CD4-positive, alpha-beta T cell (primary cell): Measurements from ENCODE around the gene MET. TPM values are rescaled to one million over a fixed set of nuclear protein-coding genes. Genes with fewer than 3 reads are reported as not detected.

Source experiments
- ATAC-seq: fragments of 200-7000 bp; cut with Tn5 transposase; one replicate; pipeline ENCODE4 v1.10.0; 2022; ENCODE audit warnings: mild to moderate bottlenecking; ENCODE audit not compliant: poor library complexity
- CTCF ChIA-PET: fragments of 350-600 bp; sonication (Branson Sonifier 250); formaldehyde crosslinking; loops from one replicate; lab custom pipeline; 2021; ENCODE audit warnings: antibody characterized with exemption, inconsistent platforms; lab: Charles Lee
- POLR2A ChIA-PET: fragments of 350-600 bp; sonication (Branson Sonifier 250); formaldehyde crosslinking; loops from one replicate; lab custom pipeline; 2021; ENCODE audit warnings: antibody characterized with exemption, inconsistent platforms; lab: Charles Lee
- DNase-seq, 14 experiments: peaks; one replicate each; pipeline ENCODE4 v3.0.0-alpha.2; 2013 to 2020; ENCODE audit warnings: mixed read lengths in 2 of 14
- H3K27ac ChIP-seq, 2 donors: one replicate each; pipeline versions ENCODE4 v1.5.1 to v1.7.0; 2013; ENCODE audit warnings: low read length in 2 of 2, low read depth in 1 of 2, mild to moderate bottlenecking in 1 of 2
- H3K27me3 ChIP-seq, 2 experiments: 1 replicate in 1 of 2; 2 replicates in 1 of 2; pipeline versions ENCODE4 v1.6.1 to v1.7.0; 2013; ENCODE audit warnings: low read length in 2 of 2, control low read depth in 1 of 2, mild to moderate bottlenecking in 1 of 2, moderate library complexity in 1 of 2; ENCODE audit not compliant: insufficient read depth in 2 of 2, control insufficient read depth in 1 of 2
- H3K36me3 ChIP-seq: one replicate; pipeline ENCODE4 v1.6.1; 2013; ENCODE audit warnings: low read length, control low read depth; ENCODE audit not compliant: insufficient read depth
- H3K4me1 ChIP-seq: one replicate; pipeline ENCODE4 v1.6.1; 2013; ENCODE audit warnings: low read length, control low read depth; ENCODE audit not compliant: insufficient read depth
- H3K4me3 ChIP-seq: one replicate; pipeline ENCODE4 v1.5.1; 2013; ENCODE audit warnings: mild to moderate bottlenecking, low read length, moderate library complexity
- H3K9me3 ChIP-seq, 2 experiments: 1 replicate in 1 of 2; 2 replicates in 1 of 2; pipeline versions ENCODE4 v1.6.1 to v1.7.0; 2013; ENCODE audit warnings: low read length in 2 of 2, mild to moderate bottlenecking in 2 of 2, control low read depth in 1 of 2, moderate library complexity in 1 of 2; ENCODE audit not compliant: control insufficient read depth in 1 of 2, insufficient read depth in 1 of 2
- H3K27ac Mint-ChIP-seq: one replicate; pipeline ENCODE4 v1.8.0; 2020; ENCODE audit warnings: mixed read lengths
- H3K27me3 Mint-ChIP-seq: one replicate; pipeline ENCODE4 v1.8.0; 2021; ENCODE audit warnings: mixed read lengths
- H3K36me3 Mint-ChIP-seq: one replicate; pipeline ENCODE4 v1.8.0; 2021; ENCODE audit warnings: low read depth, mixed read lengths
- H3K4me1 Mint-ChIP-seq: one replicate; pipeline ENCODE4 v1.8.0; 2021; ENCODE audit warnings: low read depth, mixed read lengths
- H3K4me3 Mint-ChIP-seq: one replicate; pipeline ENCODE4 v1.8.0; 2020; ENCODE audit warnings: mild to moderate bottlenecking, mixed read lengths
- H3K9me3 Mint-ChIP-seq: one replicate; pipeline ENCODE4 v1.8.0; 2020; ENCODE audit warnings: mixed read lengths
- intact Hi-C, 2 experiments: fragments of 100-400 bp; cut with DNase I in 1 of 2; cut with micrococcal nuclease in 1 of 2; formaldehyde crosslinking; loops; one replicate each; pipeline versions ENCODE4 v1.15.1 to v1.9.0; 2023 to 2025; cut with DNase I, micrococcal nuclease
- total RNA-seq, 174 experiments: library from RNA in 2 of 174; stranded (reverse) in 2 of 174; gene quantifications; one replicate each; pipeline ENCODE4 v1.2.3 and lab custom pipeline; 2021 to 2026
- TF ChIP-seq, protein P1 (sequence below): fragments of 200-600 bp; IDR thresholded peaks from one replicate; pipeline ENCODE4 v1.8.0; 2022; ENCODE audit warnings: antibody characterized with exemption, mild to moderate bottlenecking

Gene MET
- total RNA-seq, 2 experiments from 2014 or later: 0.14 TPM; not detected in 1

GRCh38 chr7:116683786-116684185 lies 11.8 kb downstream of the MET start:
- H3K4me3 Mint-ChIP-seq: no peak overlapping the region

DNA sequence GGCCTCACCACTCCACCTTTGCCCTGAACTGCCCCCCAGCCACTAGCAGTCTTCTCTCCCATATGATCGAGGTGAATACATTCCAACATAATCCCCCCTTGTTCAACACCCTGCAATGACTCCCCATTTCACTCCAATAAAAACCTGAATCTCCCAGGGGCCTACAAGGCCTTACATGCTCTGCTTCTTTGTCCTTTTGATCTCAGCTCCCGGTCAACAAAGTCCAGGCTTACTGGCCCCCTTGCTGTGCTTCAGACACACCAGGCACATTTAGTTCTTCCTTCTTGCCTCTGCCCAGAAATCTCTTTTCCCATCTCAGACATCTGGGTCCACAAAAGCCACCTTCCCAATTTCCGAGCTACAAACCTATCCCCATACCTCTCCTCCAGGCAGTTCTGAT lies 14.0 kb downstream of the MET start:
- Mint-ChIP-seq H3K4me1 (no peaks in the 10 kb centered on the region), H3K9me3 (no peaks in the 10 kb centered on the region), H3K4me3 (no peak overlapping the region), H3K27ac (no peak overlapping the region), H3K27me3 (peaks cover 40% of the 10 kb centered on the region), H3K36me3 (no peaks in the 10 kb centered on the region)
- Histone ChIP-seq H3K36me3 (no peaks in the 10 kb centered on the region), H3K4me1 (no peaks in the 10 kb centered on the region), H3K4me3 (no peak overlapping the region), H3K27me3 (peaks cover 0 to 6% of the 10 kb centered on the region in 2 experiments), H3K9me3 (no peaks in the 10 kb centered on the region), H3K27ac (no peak overlapping the region)
- TF ChIP-seq, protein P1, sequence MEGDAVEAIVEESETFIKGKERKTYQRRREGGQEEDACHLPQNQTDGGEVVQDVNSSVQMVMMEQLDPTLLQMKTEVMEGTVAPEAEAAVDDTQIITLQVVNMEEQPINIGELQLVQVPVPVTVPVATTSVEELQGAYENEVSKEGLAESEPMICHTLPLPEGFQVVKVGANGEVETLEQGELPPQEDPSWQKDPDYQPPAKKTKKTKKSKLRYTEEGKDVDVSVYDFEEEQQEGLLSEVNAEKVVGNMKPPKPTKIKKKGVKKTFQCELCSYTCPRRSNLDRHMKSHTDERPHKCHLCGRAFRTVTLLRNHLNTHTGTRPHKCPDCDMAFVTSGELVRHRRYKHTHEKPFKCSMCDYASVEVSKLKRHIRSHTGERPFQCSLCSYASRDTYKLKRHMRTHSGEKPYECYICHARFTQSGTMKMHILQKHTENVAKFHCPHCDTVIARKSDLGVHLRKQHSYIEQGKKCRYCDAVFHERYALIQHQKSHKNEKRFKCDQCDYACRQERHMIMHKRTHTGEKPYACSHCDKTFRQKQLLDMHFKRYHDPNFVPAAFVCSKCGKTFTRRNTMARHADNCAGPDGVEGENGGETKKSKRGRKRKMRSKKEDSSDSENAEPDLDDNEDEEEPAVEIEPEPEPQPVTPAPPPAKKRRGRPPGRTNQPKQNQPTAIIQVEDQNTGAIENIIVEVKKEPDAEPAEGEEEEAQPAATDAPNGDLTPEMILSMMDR: no peak
- intact Hi-C loops: no loop called here
- no peak for ATAC-seq
- no peak for DNase-seq
- ChIA-PET CTCF (no interaction called here), POLR2A (no interaction called here)

More at GRCh38 chr7:116683786-116684185, 11.8 kb downstream of the MET start:
- H3K36me3 ChIP-seq: no peaks in the 10 kb centered on the region
- intact Hi-C loops: no loop called here
- H3K9me3 ChIP-seq: no peaks in the 10 kb centered on the region
- DNase-seq (peak in 1 of 14 experiments; percentile 10), ATAC-seq (no peak)
- CTCF ChIA-PET: no interaction called here
- H3K4me1 Mint-ChIP-seq: no peaks in the 10 kb centered on the region
- no peak overlapping the region for H3K27ac ChIP-seq
- peaks cover 39% of the 10 kb centered on the region for H3K27me3 Mint-ChIP-seq
- H3K27me3 ChIP-seq: peaks cover 0 to 6% of the 10 kb centered on the region in 2 experiments
- H3K9me3 Mint-ChIP-seq: no peaks in the 10 kb centered on the region
- POLR2A ChIA-PET: no interaction called here
- no peaks in the 10 kb centered on the region for H3K4me1 ChIP-seq
- TF ChIP-seq, protein P1: no peak
- no peak overlapping the region for H3K27ac Mint-ChIP-seq
- H3K4me3 ChIP-seq: no peak overlapping the region
- H3K36me3 Mint-ChIP-seq: no peaks in the 10 kb centered on the region

DNA sequence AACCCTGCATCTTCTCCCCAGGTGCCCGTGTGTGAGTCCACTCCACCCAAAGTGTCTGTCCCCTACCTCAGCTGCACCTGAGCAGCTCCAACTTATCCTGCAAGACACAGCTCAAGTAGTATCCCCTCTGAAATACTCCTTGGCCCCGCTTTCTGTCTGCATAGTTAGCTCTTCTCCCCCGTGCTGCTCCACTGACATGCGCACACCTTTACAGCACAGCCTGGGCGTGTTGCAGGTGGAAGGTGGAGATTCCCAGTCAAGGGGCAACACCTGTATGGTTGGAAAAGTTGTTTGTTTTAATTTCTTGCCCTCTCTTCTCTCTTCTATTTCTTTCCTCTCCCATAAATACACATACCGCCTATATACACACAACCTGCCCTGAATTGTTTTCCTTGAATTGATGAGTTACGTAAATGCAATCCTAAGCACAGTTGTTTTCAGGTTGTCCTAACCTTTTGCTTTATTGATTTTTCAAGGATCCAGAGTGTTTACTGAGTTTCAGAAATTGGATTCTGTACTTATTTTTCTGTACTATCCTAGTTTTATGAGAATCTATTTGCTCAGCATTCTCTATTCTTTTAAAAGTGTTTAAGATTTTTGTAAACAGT lies 14.9 kb downstream of the MET start:
- Mint-ChIP-seq H3K9me3 (no peaks in the 10 kb centered on the region), H3K4me1 (no peaks in the 10 kb centered on the region), H3K36me3 (no peaks in the 10 kb centered on the region), H3K27ac (no peak overlapping the region), H3K4me3 (no peak overlapping the region), H3K27me3 (peaks cover 40% of the 10 kb centered on the region)
- Histone ChIP-seq H3K27ac (no peak overlapping the region), H3K4me1 (no peaks in the 10 kb centered on the region), H3K4me3 (no peak overlapping the region), H3K36me3 (no peaks in the 10 kb centered on the region), H3K9me3 (no peaks in the 10 kb centered on the region), H3K27me3 (peaks cover 0 to 6% of the 10 kb centered on the region in 2 experiments)
- ATAC-seq (no peak), DNase-seq (no peak)
- TF ChIP-seq, protein P1: no peak
- intact Hi-C loops: no loop called here
- CTCF ChIA-PET: no interaction called here
- POLR2A ChIA-PET: no interaction called here
